H9 (cell line): Measurements from ENCODE around the gene TMEM107. TPM values are rescaled to one million over a fixed set of nuclear protein-coding genes. Genes with fewer than 3 reads are reported as not detected.

Experiments used
- DNase-seq: peaks from one replicate; pipeline ENCODE4 v3.0.0-alpha.2; 2017
- H2AFZ ChIP-seq: one replicate; pipeline ENCODE4 v1.6.1; 2013; ENCODE audit warnings: mild to moderate bottlenecking, low read length, control low read depth, moderate library complexity
- H2AK5ac ChIP-seq: 2 replicates; pipeline ENCODE4 v1.6.1; 2013; ENCODE audit warnings: low read length, control low read depth, mixed read lengths; ENCODE audit not compliant: insufficient read length
- H2BK120ac ChIP-seq: one replicate; pipeline ENCODE4 v1.6.1; 2013; ENCODE audit warnings: low read depth, mild to moderate bottlenecking, low read length, control low read depth, inconsistent platforms; ENCODE audit not compliant: poor library complexity, severe bottlenecking
- H2BK12ac ChIP-seq: 2 replicates; pipeline ENCODE4 v1.6.1; 2013; ENCODE audit warnings: low read length, control low read depth, mixed read lengths, low read depth; ENCODE audit not compliant: insufficient read length
- H2BK15ac ChIP-seq: 2 replicates; pipeline ENCODE4 v1.6.1; 2013; ENCODE audit warnings: low read depth, low read length, control low read depth
- H2BK20ac ChIP-seq: one replicate; pipeline ENCODE4 v1.6.1; 2013; ENCODE audit warnings: low read depth, mild to moderate bottlenecking, low read length, control low read depth, inconsistent platforms; ENCODE audit not compliant: poor library complexity, severe bottlenecking
- H2BK5ac ChIP-seq: 2 replicates; pipeline ENCODE4 v1.6.1; 2013; ENCODE audit warnings: low read length, control low read depth, mixed read lengths; ENCODE audit not compliant: insufficient read length
- H3K14ac ChIP-seq: 2 replicates; pipeline ENCODE4 v1.6.1; 2013; ENCODE audit warnings: low read length, control low read depth; ENCODE audit not compliant: insufficient read depth
- H3K18ac ChIP-seq: 2 replicates; pipeline ENCODE4 v1.6.1; 2013; ENCODE audit warnings: low read depth, mild to moderate bottlenecking, mixed read lengths, low read length, control low read depth; ENCODE audit not compliant: insufficient read length
- H3K23ac ChIP-seq: 2 replicates; pipeline ENCODE4 v1.6.1; 2013; ENCODE audit warnings: low read length, control low read depth, mixed read lengths, low read depth; ENCODE audit not compliant: insufficient read length
- H3K23me2 ChIP-seq: 2 replicates; pipeline ENCODE4 v1.6.1; 2013; ENCODE audit warnings: low read depth, mild to moderate bottlenecking, mixed read lengths, low read length, control low read depth; ENCODE audit not compliant: insufficient read length, poor library complexity, severe bottlenecking
- H3K27ac ChIP-seq: 2 replicates; pipeline ENCODE4 v1.5.1; 2013; ENCODE audit warnings: low read length, control low read depth, mixed read lengths, low read depth; ENCODE audit not compliant: insufficient read length
- H3K27me3 ChIP-seq: 2 replicates; pipeline ENCODE4 v1.6.1; 2013; ENCODE audit warnings: low read length, control low read depth, inconsistent platforms; ENCODE audit not compliant: insufficient read depth
- H3K4ac ChIP-seq: 2 replicates; pipeline ENCODE4 v1.6.1; 2013; ENCODE audit warnings: low read depth, mild to moderate bottlenecking, control low read depth, inconsistent platforms, low read length, moderate library complexity
- H3K4me1 ChIP-seq: 2 replicates; pipeline ENCODE4 v1.6.1; 2013; ENCODE audit warnings: low read length, control low read depth, inconsistent platforms; ENCODE audit not compliant: insufficient read depth
- H3K4me2 ChIP-seq: 2 replicates; pipeline ENCODE4 v1.6.1; 2013; ENCODE audit warnings: low read length, control low read depth, mixed read lengths; ENCODE audit not compliant: insufficient read length, insufficient read depth
- H3K56ac ChIP-seq: 2 replicates; pipeline ENCODE4 v1.6.1; 2013; ENCODE audit warnings: low read depth, mild to moderate bottlenecking, mixed read lengths, low read length, control low read depth; ENCODE audit not compliant: insufficient read length
- H3K79me1 ChIP-seq: 2 replicates; pipeline ENCODE4 v1.6.1; 2013; ENCODE audit warnings: low read depth, mild to moderate bottlenecking, moderate library complexity, low read length, control low read depth, inconsistent platforms; ENCODE audit not compliant: insufficient read depth, poor library complexity, severe bottlenecking
- H3K79me2 ChIP-seq: 2 replicates; pipeline ENCODE4 v1.6.1; 2013; ENCODE audit warnings: low read length, control low read depth, inconsistent platforms; ENCODE audit not compliant: insufficient read depth
- H3K9ac ChIP-seq: 2 replicates; pipeline ENCODE4 v1.6.1; 2013; ENCODE audit warnings: low read length, control low read depth, mixed read lengths; ENCODE audit not compliant: insufficient read length; ENCODE audit errors: extremely low read depth
- H3K9me3 ChIP-seq: one replicate; pipeline ENCODE4 v1.6.1; 2013; ENCODE audit warnings: low read depth, low read length, inconsistent platforms; ENCODE audit not compliant: control insufficient read depth
- H3T11ph ChIP-seq: one replicate; pipeline ENCODE4 v1.6.1; 2013; ENCODE audit warnings: mild to moderate bottlenecking, low read length, control low read depth, inconsistent platforms
- H4K20me1 ChIP-seq: one replicate; pipeline ENCODE4 v1.6.1; 2013; ENCODE audit not compliant: control insufficient read depth, insufficient read length, insufficient read depth
- H4K5ac ChIP-seq: 2 replicates; pipeline ENCODE4 v1.6.1; 2013; ENCODE audit warnings: low read depth, mild to moderate bottlenecking, mixed read lengths, low read length, control low read depth; ENCODE audit not compliant: insufficient read length
- H4K8ac ChIP-seq: replicated peaks from 2 replicates; pipeline ENCODE4 v1.6.1; 2013; ENCODE audit warnings: low read length, control low read depth, mixed read lengths, low read depth; ENCODE audit not compliant: insufficient read length
- H4K91ac ChIP-seq: 2 replicates; pipeline ENCODE4 v1.6.1; 2013; ENCODE audit warnings: low read depth, mild to moderate bottlenecking, moderate library complexity, mixed read lengths, low read length, control low read depth; ENCODE audit not compliant: insufficient read length
- H3K27ac Mint-ChIP-seq, 3 experiments: 2 replicates in 2 of 3; 3 replicates in 1 of 3; pipeline ENCODE4 v1.8.0; 2020 to 2021; ENCODE audit warnings: mixed read lengths in 3 of 3, mild to moderate bottlenecking in 1 of 3, moderate library complexity in 1 of 3
- H3K27me3 Mint-ChIP-seq: 2 replicates; pipeline ENCODE4 v1.8.0; 2021; ENCODE audit warnings: low read depth, mild to moderate bottlenecking, moderate library complexity, mixed read lengths
- H3K36me3 Mint-ChIP-seq, 3 experiments: 2 replicates in 2 of 3; 3 replicates in 1 of 3; pipeline ENCODE4 v1.8.0; 2020 to 2021; ENCODE audit warnings: low read depth in 3 of 3, mixed read lengths in 3 of 3; ENCODE audit not compliant: insufficient read depth in 1 of 3
- H3K4me1 Mint-ChIP-seq, 2 experiments: 2 replicates each; pipeline ENCODE4 v1.8.0; 2020; ENCODE audit warnings: mixed read lengths in 2 of 2
- H3K4me3 Mint-ChIP-seq, 2 experiments: 2 replicates in 1 of 2; 3 replicates in 1 of 2; pipeline ENCODE4 v1.8.0; 2020 to 2021; ENCODE audit warnings: mild to moderate bottlenecking in 2 of 2, mixed read lengths in 2 of 2, moderate library complexity in 1 of 2
- H3K9me3 Mint-ChIP-seq, 2 experiments: 2 replicates in 1 of 2; 3 replicates in 1 of 2; pipeline ENCODE4 v1.8.0; 2020; ENCODE audit warnings: mild to moderate bottlenecking in 2 of 2, mixed read lengths in 2 of 2, moderate library complexity in 1 of 2
- CTCF ChIP-seq: fragments of 200-600 bp; sonication (generic); conservative IDR thresholded peaks from 3 replicates; pipeline ENCODE4 v1.8.0; 2021; ENCODE audit warnings: antibody characterized with exemption, mild to moderate bottlenecking
- WGBS: extraction: QIAGEN DNeasy Blood & Tissue Kit; methylation state at CpG from one replicate; pipeline ENCODE4 v1.1.7; 2013; ENCODE audit warnings: missing lambda C conversion rate, low lambda C conversion rate, mixed read lengths; ENCODE audit not compliant: insufficient read length; ENCODE audit errors: extremely low coverage; 5-methylcytosine and 5-hydroxymethylcytosine counted together
- total RNA-seq: library from RNA; stranded (reverse); gene quantifications from 2 replicates; pipeline ENCODE4 v1.2.1, GENCODE V29; 2021

The TMEM107 gene
- total RNA-seq, 1 experiment from 2014 or later = 12.7 TPM

DNA sequence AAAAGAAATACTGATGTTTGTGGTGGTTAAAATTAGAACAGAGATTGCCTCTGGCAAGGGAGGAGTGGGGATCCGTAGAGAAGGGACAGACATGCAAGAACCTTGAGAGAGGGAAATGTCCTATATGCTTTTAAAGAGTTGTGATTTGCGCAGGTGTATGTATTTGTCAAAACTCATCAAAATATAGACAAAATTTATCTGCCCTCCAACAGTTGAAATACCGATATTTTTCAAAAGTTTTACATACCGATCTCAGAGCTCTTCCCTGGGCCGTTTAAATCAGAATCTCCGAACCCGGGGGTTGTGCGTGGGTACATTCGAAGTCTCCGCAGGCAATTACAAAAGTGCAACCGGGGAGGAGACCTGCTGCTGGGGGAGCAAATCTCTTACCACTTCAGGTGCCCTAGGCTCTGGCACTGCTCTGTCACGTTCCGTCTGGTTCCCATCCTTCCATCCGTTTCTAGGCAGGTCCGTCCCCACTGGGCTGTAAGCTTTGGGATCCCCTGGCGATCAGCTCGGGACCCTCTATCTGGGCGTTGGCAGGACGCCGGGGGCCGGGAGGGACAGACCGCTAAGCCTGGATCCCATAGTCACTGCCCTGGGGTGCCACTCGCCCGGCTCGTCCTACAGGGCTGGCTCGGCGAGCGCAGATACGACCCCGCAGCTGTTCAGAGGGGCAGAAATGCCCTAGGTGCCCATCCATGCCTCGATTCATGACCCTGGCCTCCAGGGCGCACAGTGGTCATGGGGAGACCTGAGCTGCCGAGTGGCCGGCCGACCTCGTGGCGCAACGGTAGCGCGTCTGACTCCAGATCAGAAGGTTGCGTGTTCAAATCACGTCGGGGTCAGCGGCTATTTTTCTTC lies 9.6 kb upstream of the TMEM107 start:
- H3K27ac ChIP-seq = no peak overlapping the region

More for the DNA sequence above, 9.6 kb upstream of the TMEM107 start:
- Mint-ChIP-seq H3K27ac (no peak overlapping the region), H3K9me3 (no peaks in the 10 kb centered on the region), H3K36me3 (no peaks in the 10 kb centered on the region; a peak in 1 of 7 replicates), H3K4me3 (no peak overlapping the region), H3K4me1 (peaks cover 10 to 13% of the 10 kb centered on the region in 2 experiments), H3K27me3 (peaks cover 9% of the 10 kb centered on the region)
- H3K23ac ChIP-seq = no peak overlapping the region
- H3K79me2 ChIP-seq = no peaks in the 10 kb centered on the region
- no peak overlapping the region for H2AK5ac ChIP-seq
- H4K20me1 ChIP-seq = peaks cover 3% of the 10 kb centered on the region
- H3K56ac ChIP-seq = no peak overlapping the region
- H3K9ac ChIP-seq = peak overlapping the region; percentile 50
- H3K4me2 ChIP-seq = peak overlapping the region; percentile 99
- peaks cover 19% of the 10 kb centered on the region for H3K23me2 ChIP-seq
- no peak overlapping the region for H4K8ac ChIP-seq
- H3K9me3 ChIP-seq = no peaks in the 10 kb centered on the region
- no peak overlapping the region for H2BK12ac ChIP-seq
- peak; percentile 92 for DNase-seq
- H3K27me3 ChIP-seq = peaks cover 2% of the 10 kb centered on the region; the same call in 1 of the 2 replicates
- no peak overlapping the region for H3T11ph ChIP-seq
- no peak overlapping the region for H2BK20ac ChIP-seq
- H4K91ac ChIP-seq = no peak overlapping the region
- H2AFZ ChIP-seq = peak overlapping the region; percentile 4
- no peak overlapping the region for H3K4ac ChIP-seq
- no peak overlapping the region; the same call in 1 of the 2 replicates for H3K14ac ChIP-seq
- WGBS = no CpG with 5 or more reads among the region's 44 CpGs
- H2BK120ac ChIP-seq = no peak overlapping the region
- H3K79me1 ChIP-seq = no peaks in the 10 kb centered on the region
- no peak overlapping the region for H4K5ac ChIP-seq
- no peak overlapping the region for H2BK15ac ChIP-seq
- no peak overlapping the region for H3K18ac ChIP-seq
- TF ChIP-seq CTCF = no peak
- peaks cover 7% of the 10 kb centered on the region; the same call in 1 of the 2 replicates for H3K4me1 ChIP-seq
- no peak overlapping the region for H2BK5ac ChIP-seq
